Uterus (tissue), 4 donors: ENCODE results near the gene MINDY4. TPM values are rescaled to one million over a fixed set of nuclear protein-coding genes. Genes with fewer than 3 reads are reported as not detected.
A peak's percentile ranks its signal among the peaks of the same experiment; 100 is the strongest.

ENCODE experiments used
- DNase-seq, 2 donors: peaks; one replicate each; pipeline ENCODE4 v3.0.0-alpha.2; 2019 to 2020
- H3K27ac ChIP-seq, 2 donors: fragments of 200-600 bp; sonication (generic); 1 replicate in 1 of 2; 2 replicates in 1 of 2; pipeline ENCODE4 v1.5.1; 2016 to 2018
- H3K27me3 ChIP-seq, 2 donors: fragments of 200-600 bp; sonication (generic); one replicate each; pipeline ENCODE4 v1.5.1; 2018 to 2019; ENCODE audit warnings: control low read depth in 1 of 2
- H3K36me3 ChIP-seq, 2 donors: fragments of 200-600 bp; sonication (generic); one replicate each; pipeline ENCODE4 v1.5.1; 2019; ENCODE audit warnings: control low read depth in 1 of 2
- H3K4me1 ChIP-seq, 2 donors: fragments of 200-600 bp; sonication (generic); one replicate each; pipeline ENCODE4 v1.5.1; 2018 to 2019; ENCODE audit warnings: control low read depth in 1 of 2
- H3K4me3 ChIP-seq, 2 donors: fragments of 200-600 bp; sonication (generic); 1 replicate in 1 of 2; 2 replicates in 1 of 2; pipeline ENCODE4 v1.5.1; 2018 to 2019; ENCODE audit warnings: mild to moderate bottlenecking in 1 of 2
- H3K9me3 ChIP-seq, 2 donors: fragments of 200-600 bp; sonication (generic); one replicate each; pipeline ENCODE4 v1.5.1; 2019; ENCODE audit warnings: control low read depth in 1 of 2
- CTCF ChIP-seq, 4 experiments: fragments of 200-600 bp in 2 of 4; fragments of 450-650 bp in 2 of 4; sonication (generic) in 2 of 4; IDR thresholded peaks; one replicate each; pipeline ENCODE4 v1.5.1; 2016 to 2019; ENCODE audit warnings: antibody characterized with exemption in 4 of 4, mild to moderate bottlenecking in 2 of 4, moderate library complexity in 1 of 4
- POLR2A ChIP-seq, 2 donors: fragments of 450-650 bp; IDR thresholded peaks; one replicate each; pipeline ENCODE4 v1.6.1; 2016; ENCODE audit warnings: antibody characterized with exemption in 2 of 2, mild to moderate bottlenecking in 1 of 2, moderate library complexity in 1 of 2
- intact Hi-C: fragments of 100-400 bp; cut with DNase I; formaldehyde crosslinking; loops from one replicate; pipeline ENCODE4 v1.15.1; 2023; ENCODE audit warnings: low total_unique reads
- total RNA-seq, 4 donors: library from RNA; depleted of rRNA in 3 of 4; stranded (reverse); fragments of >200 nt in 3 of 4; gene quantifications; one replicate each; pipeline versions ENCODE4 v1.1.0 to v1.2.4, GENCODE V29; 2014 to 2023
- donor health status: DM: yes; HTN: yes; CAD: no.

Gene MINDY4
- total RNA-seq = 10 to 100 TPM; 14.7 to 23.8 (median 16.9) TPM

GRCh38 chr7:30771174-30771879 is at the start of gene MINDY4:
MINDY4 (plus strand) TSS chr7:30771417; CDS start chr7:30771494, 77 bp downstream.
- Histone ChIP-seq H3K4me1 (peaks cover 0 to 4% of the 10 kb centered on the region in 2 donors), H3K36me3 (no peaks in the 10 kb centered on the region), H3K27ac (peak within 1 kb of the TSS; percentile 70 to 71), H3K9me3 (no peaks in the 10 kb centered on the region), H3K4me3 (peak within 1 kb of the TSS; percentile 61 to 66), H3K27me3 (no peaks in the 10 kb centered on the region)
- TF ChIP-seq POLR2A (IDR thresholded peaks at IDR 0.05) = peak in 1 of 2 donors; percentile 25
- peak in 1 of 4 experiments; percentile 10 for TF ChIP-seq CTCF (IDR thresholded peaks at IDR 0.05)
- intact Hi-C loops = no loop called here
- DNase-seq = peak; percentile 78 to 87

GRCh38 chr7:30722187-30722586 is 49.0 kb upstream of the MINDY4 start:
- TF ChIP-seq POLR2A (IDR thresholded peaks at IDR 0.05) = no peak
- no peak for TF ChIP-seq CTCF (IDR thresholded peaks at IDR 0.05)
- Histone ChIP-seq H3K36me3 (no peaks in the 10 kb centered on the region), H3K27me3 (no peaks in the 10 kb centered on the region), H3K27ac (no peak overlapping the region), H3K4me1 (no peaks in the 10 kb centered on the region), H3K4me3 (no peak overlapping the region), H3K9me3 (no peaks in the 10 kb centered on the region)
- intact Hi-C loops = loop anchor here (10.0 kb wide), 1 partner anchor 97 kb away; no protein-coding TSS in a partner anchor
- DNase-seq = no peak

GRCh38 chr7:30722671-30723070 is 48.5 kb upstream of the MINDY4 start:
- no peaks in the 10 kb centered on the region for H3K9me3 ChIP-seq
- no peak for TF ChIP-seq POLR2A (IDR thresholded peaks at IDR 0.05)
- no peak for TF ChIP-seq CTCF (IDR thresholded peaks at IDR 0.05)
- no peak overlapping the region for H3K27ac ChIP-seq
- intact Hi-C loops = loop anchor here (10.0 kb wide), 1 partner anchor 98 kb away; no protein-coding TSS in a partner anchor
- DNase-seq = no peak
- H3K4me1 ChIP-seq = no peaks in the 10 kb centered on the region
- H3K4me3 ChIP-seq = no peak overlapping the region
- no peaks in the 10 kb centered on the region for H3K27me3 ChIP-seq
- H3K36me3 ChIP-seq = no peaks in the 10 kb centered on the region

- no peak for TF ChIP-seq POLR2A (IDR thresholded peaks at IDR 0.05)
- no peak for TF ChIP-seq CTCF (IDR thresholded peaks at IDR 0.05)
- intact Hi-C loops = loop anchor here (10.0 kb wide), 1 partner anchor 99 kb away; no protein-coding TSS in a partner anchor
Observed at GRCh38 chr7:30723776-30724175, 47.4 kb upstream of the MINDY4 start.

GRCh38 chr7:30726296-30727006 is 44.8 kb upstream of the MINDY4 start:
- intact Hi-C loops = loop anchor here (10.0 kb wide), 1 partner anchor 102 kb away; no protein-coding TSS in a partner anchor
- no peak overlapping the region for H3K4me3 ChIP-seq
- no peak for DNase-seq
- no peaks in the 10 kb centered on the region for H3K9me3 ChIP-seq
- no peaks in the 10 kb centered on the region for H3K27me3 ChIP-seq
- TF ChIP-seq POLR2A (IDR thresholded peaks at IDR 0.05) (no peak), CTCF (IDR thresholded peaks at IDR 0.05) (no peak)
- H3K36me3 ChIP-seq = no peaks in the 10 kb centered on the region
- no peak overlapping the region for H3K27ac ChIP-seq
- no peaks in the 10 kb centered on the region for H3K4me1 ChIP-seq

More at GRCh38 chr7:30723776-30724175, 47.4 kb upstream of the MINDY4 start:
- no peaks in the 10 kb centered on the region for H3K9me3 ChIP-seq
- H3K4me1 ChIP-seq = no peaks in the 10 kb centered on the region
- H3K36me3 ChIP-seq = no peaks in the 10 kb centered on the region
- H3K27me3 ChIP-seq = no peaks in the 10 kb centered on the region
- no peak overlapping the region for H3K4me3 ChIP-seq
- no peak for DNase-seq
- H3K27ac ChIP-seq = no peak overlapping the region
